Smooth muscle cell (in vitro differentiated cells): ENCODE data around the gene WNT7B. TPM values are rescaled to one million over a fixed set of nuclear protein-coding genes. Genes with fewer than 3 reads are reported as not detected.

Experiments
- DNase-seq: peaks from one replicate; lab custom pipeline; 2025; ENCODE audit not compliant: unreplicated experiment; lab: John Stamatoyannopoulos, UW
- H2AFZ ChIP-seq: fragments of 200-600 bp; sonication (generic); 2 replicates; pipeline ENCODE4 v1.6.0; 2016; ENCODE audit warnings: antibody characterized with exemption, low read depth, mild to moderate bottlenecking
- H3F3A ChIP-seq: fragments of 200-600 bp; sonication (generic); 2 replicates; pipeline ENCODE4 v1.6.0; 2017; ENCODE audit warnings: antibody characterized with exemption, low read depth
- H3K27ac ChIP-seq: fragments of 200-600 bp; sonication (generic); 2 replicates; pipeline ENCODE4 v1.5.1; 2016; ENCODE audit warnings: low read depth, mild to moderate bottlenecking
- H3K27me3 ChIP-seq: fragments of 200-600 bp; sonication (generic); 2 replicates; pipeline ENCODE4 v1.6.1; 2016; ENCODE audit warnings: low read depth, mild to moderate bottlenecking
- H3K36me3 ChIP-seq: fragments of 200-600 bp; sonication (generic); 2 replicates; pipeline ENCODE4 v1.5.1; 2016; ENCODE audit warnings: low read depth
- H3K4me1 ChIP-seq: fragments of 200-600 bp; sonication (generic); 2 replicates; pipeline ENCODE4 v1.5.1; 2016; ENCODE audit warnings: low read depth
- H3K4me2 ChIP-seq: fragments of 200-600 bp; sonication (generic); 2 replicates; pipeline ENCODE4 v1.6.0; 2016; ENCODE audit warnings: mild to moderate bottlenecking
- H3K4me3 ChIP-seq: fragments of 200-600 bp; sonication (generic); 2 replicates; pipeline ENCODE4 v1.5.1; 2016; ENCODE audit warnings: mild to moderate bottlenecking
- H3K79me2 ChIP-seq: fragments of 200-600 bp; sonication (generic); 2 replicates; pipeline ENCODE4 v1.6.0; 2016; ENCODE audit warnings: low read depth, mild to moderate bottlenecking
- H3K9ac ChIP-seq: fragments of 200-600 bp; sonication (generic); 2 replicates; pipeline ENCODE4 v1.6.0; 2016; ENCODE audit warnings: low read depth
- H3K9me3 ChIP-seq: fragments of 200-600 bp; sonication (generic); replicated peaks from 2 replicates; pipeline ENCODE4 v1.5.1; 2016; ENCODE audit warnings: low read depth
- H4K20me1 ChIP-seq: fragments of 200-600 bp; sonication (generic); 2 replicates; pipeline ENCODE4 v1.6.0; 2016; ENCODE audit warnings: low read depth
- WGBS: methylation state at CpG from one replicate; pipeline ENCODE4 v1.1.7; 2016; ENCODE audit warnings: low lambda C conversion rate; 5-methylcytosine and 5-hydroxymethylcytosine counted together
- polyA plus RNA-seq: library from polyadenylated mRNA; unstranded; fragments of >200 nt; fragmentation: Nextera tagmentation; extraction: Ambion mirVana; gene quantifications from 2 replicates; pipeline ENCODE4 v1.2.1, GENCODE V29; 2016
- total RNA-seq: library from RNA; depleted of rRNA; stranded (reverse); fragments of >200 nt; gene quantifications from 2 replicates; pipeline ENCODE4 v1.2.3, GENCODE V29; 2014
- TF ChIP-seq, protein P1 (sequence below): fragments of 200-600 bp; sonication (generic); IDR thresholded peaks from 2 replicates; pipeline ENCODE4 v1.5.1; 2017; ENCODE audit warnings: borderline replicate concordance, mild to moderate bottlenecking, antibody characterized with exemption; ENCODE audit not compliant: insufficient read depth, poor library complexity, severe bottlenecking

Gene WNT7B
- total and polyA plus RNA-seq, 2 experiments from 2014 or later: 0.69 to 1.6 TPM

GRCh38 chr22:45957826-45958225 lies 19.1 kb downstream of the WNT7B start:
- Histone ChIP-seq H3K27ac (no peak overlapping the region), H3K36me3 (no peaks in the 10 kb centered on the region), H3K27me3 (no peaks in the 10 kb centered on the region), H3K4me1 (no peaks in the 10 kb centered on the region), H3F3A (no peaks in the 10 kb centered on the region), H3K79me2 (no peaks in the 10 kb centered on the region), H4K20me1 (no peaks in the 10 kb centered on the region), H3K9me3 (no peaks in the 10 kb centered on the region), H2AFZ (no peak overlapping the region), H3K4me2 (no peak overlapping the region), H3K4me3 (no peak overlapping the region), H3K9ac (no peak overlapping the region)
- DNase-seq: no peak
- 95% methylated on average over 10 of the region's 10 CpGs for WGBS
- TF ChIP-seq, protein P1, sequence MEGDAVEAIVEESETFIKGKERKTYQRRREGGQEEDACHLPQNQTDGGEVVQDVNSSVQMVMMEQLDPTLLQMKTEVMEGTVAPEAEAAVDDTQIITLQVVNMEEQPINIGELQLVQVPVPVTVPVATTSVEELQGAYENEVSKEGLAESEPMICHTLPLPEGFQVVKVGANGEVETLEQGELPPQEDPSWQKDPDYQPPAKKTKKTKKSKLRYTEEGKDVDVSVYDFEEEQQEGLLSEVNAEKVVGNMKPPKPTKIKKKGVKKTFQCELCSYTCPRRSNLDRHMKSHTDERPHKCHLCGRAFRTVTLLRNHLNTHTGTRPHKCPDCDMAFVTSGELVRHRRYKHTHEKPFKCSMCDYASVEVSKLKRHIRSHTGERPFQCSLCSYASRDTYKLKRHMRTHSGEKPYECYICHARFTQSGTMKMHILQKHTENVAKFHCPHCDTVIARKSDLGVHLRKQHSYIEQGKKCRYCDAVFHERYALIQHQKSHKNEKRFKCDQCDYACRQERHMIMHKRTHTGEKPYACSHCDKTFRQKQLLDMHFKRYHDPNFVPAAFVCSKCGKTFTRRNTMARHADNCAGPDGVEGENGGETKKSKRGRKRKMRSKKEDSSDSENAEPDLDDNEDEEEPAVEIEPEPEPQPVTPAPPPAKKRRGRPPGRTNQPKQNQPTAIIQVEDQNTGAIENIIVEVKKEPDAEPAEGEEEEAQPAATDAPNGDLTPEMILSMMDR: no peak

DNA sequence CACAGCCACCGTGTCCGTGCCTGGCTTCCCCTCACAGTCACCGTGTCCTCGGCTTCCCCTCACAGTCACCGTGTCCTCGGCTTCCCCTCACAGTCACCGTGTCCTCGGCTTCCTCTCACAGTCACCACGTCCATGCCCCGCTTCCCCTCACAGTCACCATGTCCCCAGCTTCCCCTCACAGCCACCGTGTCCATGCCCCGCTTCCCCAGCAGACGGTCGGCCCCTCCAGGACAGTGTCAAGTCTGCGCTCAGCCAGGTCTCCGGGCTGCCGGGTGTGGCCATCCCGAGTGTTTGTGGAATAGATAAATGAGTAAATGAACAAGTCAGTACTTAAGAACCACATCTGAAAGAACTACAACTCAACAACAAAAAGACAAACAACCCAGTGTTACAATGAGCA lies 23.8 kb downstream of the WNT7B start:
- DNase-seq: no peak
- TF ChIP-seq, protein P1: no peak
- Histone ChIP-seq H3F3A (no peaks in the 10 kb centered on the region), H3K4me2 (no peak overlapping the region), H4K20me1 (no peaks in the 10 kb centered on the region), H3K4me3 (no peak overlapping the region), H3K4me1 (no peaks in the 10 kb centered on the region), H3K36me3 (no peaks in the 10 kb centered on the region), H3K79me2 (no peaks in the 10 kb centered on the region), H3K27ac (no peak overlapping the region), H3K9me3 (no peaks in the 10 kb centered on the region), H3K27me3 (no peaks in the 10 kb centered on the region), H3K9ac (no peak overlapping the region), H2AFZ (no peak overlapping the region)
- 92% methylated on average over 9 of the region's 18 CpGs for WGBS

DNA sequence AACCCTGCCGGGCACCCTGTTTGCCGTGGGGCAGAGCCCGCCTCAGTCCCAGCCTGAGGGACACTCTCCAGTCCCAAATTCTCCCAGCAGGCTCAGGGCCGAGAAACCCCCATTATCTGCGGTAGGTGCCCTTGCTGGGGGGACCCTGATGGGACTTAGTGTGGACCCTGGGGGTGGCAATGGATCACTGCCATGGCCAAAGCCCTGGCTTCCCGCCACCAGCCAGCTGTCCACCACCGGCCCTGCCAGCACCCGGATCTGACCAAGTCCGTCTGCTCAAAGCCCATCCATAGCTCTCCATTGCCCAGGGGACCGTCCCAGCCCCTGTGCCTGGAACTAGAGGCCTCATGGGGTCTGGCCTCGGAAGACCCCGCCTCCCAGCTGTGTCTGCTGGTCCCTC lies 24.4 kb downstream of the WNT7B start:
- Histone ChIP-seq H3K9ac (no peak overlapping the region), H3F3A (no peaks in the 10 kb centered on the region), H4K20me1 (no peaks in the 10 kb centered on the region), H3K4me1 (no peaks in the 10 kb centered on the region), H3K27me3 (no peaks in the 10 kb centered on the region), H3K4me2 (no peak overlapping the region), H3K79me2 (no peaks in the 10 kb centered on the region), H2AFZ (no peak overlapping the region), H3K36me3 (no peaks in the 10 kb centered on the region), H3K4me3 (no peak overlapping the region), H3K27ac (no peak overlapping the region), H3K9me3 (no peaks in the 10 kb centered on the region)
- DNase-seq: no peak
- TF ChIP-seq, protein P1: no peak
- 94% methylated on average over 11 of the region's 12 CpGs for WGBS

DNA sequence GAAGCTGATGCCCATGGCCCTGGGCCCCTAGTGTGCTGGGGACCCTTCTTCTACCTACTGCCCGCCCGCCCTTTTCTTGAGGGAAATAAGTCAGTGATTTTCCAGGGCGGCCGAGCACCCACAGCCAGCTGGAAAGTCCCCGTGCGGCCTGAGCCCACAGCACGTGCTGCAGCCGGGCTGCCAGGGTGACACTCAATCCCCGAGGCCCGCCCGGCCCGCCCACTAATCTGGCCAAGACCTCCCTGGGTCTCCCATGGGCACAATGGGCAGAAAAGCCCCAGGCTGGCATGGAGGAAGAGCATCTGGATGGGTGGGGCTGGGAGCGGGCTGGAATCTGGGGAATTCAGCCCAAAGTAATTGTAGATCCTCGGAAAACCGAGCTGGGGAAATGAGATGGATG lies 24.8 kb downstream of the WNT7B start:
- WGBS: 86% methylated on average over 14 of the region's 15 CpGs
- no peaks in the 10 kb centered on the region for H4K20me1 ChIP-seq
- TF ChIP-seq, protein P1: no peak
- H3K4me1 ChIP-seq: no peaks in the 10 kb centered on the region
- no peak overlapping the region for H3K4me2 ChIP-seq
- DNase-seq: no peak
- H3K27ac ChIP-seq: no peak overlapping the region
- no peak overlapping the region for H3K9ac ChIP-seq
- no peaks in the 10 kb centered on the region for H3K79me2 ChIP-seq
- no peaks in the 10 kb centered on the region for H3K9me3 ChIP-seq
- H3K36me3 ChIP-seq: no peaks in the 10 kb centered on the region
- no peak overlapping the region for H2AFZ ChIP-seq
- H3K4me3 ChIP-seq: no peak overlapping the region
- no peaks in the 10 kb centered on the region for H3K27me3 ChIP-seq
- H3F3A ChIP-seq: no peaks in the 10 kb centered on the region
